GM19099 (cell line): ENCODE data around the gene TSPEAR.
"Not testable (repeated sequence)": the region's sequence is repeated elsewhere in the genome, so short reads cannot be mapped to it uniquely, and the experiment has no call there.

ENCODE experiments used
- POLR2A ChIP-seq: IDR thresholded peaks from 3 replicates; pipeline ENCODE4 v1.6.1; 2011; ENCODE audit warnings: low read depth; ENCODE audit not compliant: insufficient read length; ENCODE audit errors: extremely low read depth

The TSPEAR gene

GRCh38 chr21:44612029-44612486 is 99.3 kb downstream of the TSPEAR start, which contains the start of gene KRTAP10-8:
Gene KRTAP10-8 (plus strand): TSS chr21:44612079. CDS start chr21:44612101, 22 bp downstream.
- no peak for TF ChIP-seq POLR2A

- no peak for TF ChIP-seq POLR2A
Measured at GRCh38 chr21:44611551-44611950, 99.8 kb downstream of the TSPEAR start.

- no peak for TF ChIP-seq POLR2A
Measured at GRCh38 chr21:44609193-44609592, 102.2 kb downstream of the TSPEAR start.

- no peak for TF ChIP-seq POLR2A
Measured at GRCh38 chr21:44606495-44606894, 104.9 kb downstream of the TSPEAR start.

- TF ChIP-seq POLR2A = no peak
Measured at GRCh38 chr21:44603911-44604310, 107.5 kb downstream of the TSPEAR start.

- no peak for TF ChIP-seq POLR2A
Measured at GRCh38 chr21:44603109-44603875, 108.1 kb downstream of the TSPEAR start.

- TF ChIP-seq POLR2A = no peak
Measured at GRCh38 chr21:44602463-44602850, 108.9 kb downstream of the TSPEAR start.

GRCh38 chr21:44601596-44602462 is 109.5 kb downstream of the TSPEAR start:
- TF ChIP-seq POLR2A = no peak

- not testable (repeated sequence) for TF ChIP-seq POLR2A
Measured at GRCh38 chr21:44600118-44600978, 111.0 kb downstream of the TSPEAR start, which contains the start of gene KRTAP10-7. Gene KRTAP10-7 (plus strand): TSS chr21:44600597. CDS start chr21:44600622, 25 bp downstream.

- TF ChIP-seq POLR2A = no peak
Measured at GRCh38 chr21:44599264-44600029, 111.9 kb downstream of the TSPEAR start.

GRCh38 chr21:44598061-44598460 is 113.3 kb downstream of the TSPEAR start:
- no peak for TF ChIP-seq POLR2A

- no peak for TF ChIP-seq POLR2A
Measured at GRCh38 chr21:44596068-44596725, 115.2 kb downstream of the TSPEAR start.

- TF ChIP-seq POLR2A = no peak
Measured at GRCh38 chr21:44595524-44595923, 115.8 kb downstream of the TSPEAR start.
